Neutrophil (primary cell): ENCODE data around the gene AFF1.
A peak's percentile ranks its signal among the peaks of the same experiment; 100 is the strongest.
"Not testable (repeated sequence)": the region's sequence is repeated elsewhere in the genome, so short reads cannot be mapped to it uniquely, and the experiment has no call there.

Experiments used
- H3K27ac ChIP-seq: fragments of 200-600 bp; sonication (generic); 2 replicates; pipeline ENCODE4 v1.5.1; 2016; ENCODE audit warnings: mild to moderate bottlenecking, moderate library complexity
- H3K27me3 ChIP-seq: fragments of 200-600 bp; sonication (generic); 2 replicates; pipeline ENCODE4 v1.6.0; 2016; ENCODE audit warnings: mild to moderate bottlenecking
- H3K36me3 ChIP-seq: fragments of 200-600 bp; sonication (generic); 2 replicates; pipeline ENCODE4 v1.5.1; 2017
- H3K4me1 ChIP-seq, 2 experiments: fragments of 200-600 bp in 1 of 2; sonication (generic) in 1 of 2; 1 replicate in 1 of 2; 2 replicates in 1 of 2; pipeline versions ENCODE4 v1.5.1 to v1.6.1; 2013 to 2016; ENCODE audit warnings: low read depth in 1 of 2, low read length in 1 of 2, mild to moderate bottlenecking in 1 of 2, moderate library complexity in 1 of 2; ENCODE audit not compliant: control insufficient read depth in 1 of 2, insufficient read depth in 1 of 2
- H3K4me3 ChIP-seq, 2 experiments: fragments of 200-600 bp in 1 of 2; sonication (generic) in 1 of 2; 1 replicate in 1 of 2; 2 replicates in 1 of 2; pipeline ENCODE4 v1.5.1; 2013 to 2016; ENCODE audit warnings: low read depth in 1 of 2, low read length in 1 of 2, mild to moderate bottlenecking in 1 of 2, moderate library complexity in 1 of 2
- H3K9me3 ChIP-seq: fragments of 200-600 bp; sonication (generic); 2 replicates; pipeline ENCODE4 v1.5.1; 2016
- TF ChIP-seq, protein P1 (sequence below): fragments of 200-600 bp; sonication (generic); IDR thresholded peaks from 2 replicates; pipeline ENCODE4 v1.5.1; 2016; ENCODE audit warnings: antibody characterized with exemption

AFF1 gene

DNA sequence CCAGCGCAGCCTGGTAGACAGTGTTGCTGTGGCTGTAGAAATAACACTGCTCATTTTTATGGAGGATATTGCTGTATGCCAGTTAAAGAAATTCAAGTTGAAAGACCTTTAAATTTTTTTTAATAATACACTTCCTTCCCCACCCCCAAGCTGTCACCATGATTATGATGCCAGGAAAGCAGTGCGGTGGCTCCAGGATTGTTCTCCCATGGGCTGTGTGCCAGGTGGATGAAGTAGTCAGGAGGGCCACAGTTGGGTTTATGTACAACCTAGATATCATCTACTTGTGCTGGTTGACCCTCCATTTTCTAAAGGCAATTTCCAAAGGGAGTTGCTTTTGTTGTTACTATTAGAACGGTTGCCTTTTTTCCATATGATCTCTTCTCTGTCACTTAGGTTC is 136.6 kb downstream of the AFF1 start:
- peaks cover 4% of the 10 kb centered on the region for H3K36me3 ChIP-seq
- peaks cover 6 to 12% of the 10 kb centered on the region in 2 experiments for H3K4me1 ChIP-seq
- H3K27ac ChIP-seq = no peak overlapping the region
- H3K9me3 ChIP-seq = no peaks in the 10 kb centered on the region
- no peak overlapping the region for H3K4me3 ChIP-seq
- TF ChIP-seq, protein P1, sequence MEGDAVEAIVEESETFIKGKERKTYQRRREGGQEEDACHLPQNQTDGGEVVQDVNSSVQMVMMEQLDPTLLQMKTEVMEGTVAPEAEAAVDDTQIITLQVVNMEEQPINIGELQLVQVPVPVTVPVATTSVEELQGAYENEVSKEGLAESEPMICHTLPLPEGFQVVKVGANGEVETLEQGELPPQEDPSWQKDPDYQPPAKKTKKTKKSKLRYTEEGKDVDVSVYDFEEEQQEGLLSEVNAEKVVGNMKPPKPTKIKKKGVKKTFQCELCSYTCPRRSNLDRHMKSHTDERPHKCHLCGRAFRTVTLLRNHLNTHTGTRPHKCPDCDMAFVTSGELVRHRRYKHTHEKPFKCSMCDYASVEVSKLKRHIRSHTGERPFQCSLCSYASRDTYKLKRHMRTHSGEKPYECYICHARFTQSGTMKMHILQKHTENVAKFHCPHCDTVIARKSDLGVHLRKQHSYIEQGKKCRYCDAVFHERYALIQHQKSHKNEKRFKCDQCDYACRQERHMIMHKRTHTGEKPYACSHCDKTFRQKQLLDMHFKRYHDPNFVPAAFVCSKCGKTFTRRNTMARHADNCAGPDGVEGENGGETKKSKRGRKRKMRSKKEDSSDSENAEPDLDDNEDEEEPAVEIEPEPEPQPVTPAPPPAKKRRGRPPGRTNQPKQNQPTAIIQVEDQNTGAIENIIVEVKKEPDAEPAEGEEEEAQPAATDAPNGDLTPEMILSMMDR = no peak
- H3K27me3 ChIP-seq = no peaks in the 10 kb centered on the region

DNA sequence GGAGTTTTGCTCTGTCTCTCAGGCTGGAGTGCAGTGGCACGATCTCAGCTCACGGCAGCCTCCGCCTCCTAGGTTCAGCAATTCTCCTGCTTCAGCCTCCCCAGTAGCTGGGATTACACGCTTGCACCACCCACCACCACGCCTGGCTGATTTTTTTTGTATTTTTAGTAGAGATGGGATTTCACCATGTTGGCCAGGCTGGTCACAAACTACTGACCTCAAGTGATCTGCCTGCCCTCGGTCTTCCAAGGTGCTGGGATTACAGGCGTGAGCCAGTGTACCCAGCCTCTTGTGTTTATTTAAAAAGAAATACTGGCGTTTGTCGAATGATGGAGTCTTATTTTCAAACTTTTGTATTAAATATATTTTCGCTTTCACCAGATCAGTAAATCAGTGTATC is 137.7 kb downstream of the AFF1 start:
- H3K27ac ChIP-seq, H3K36me3 ChIP-seq, H3K9me3 ChIP-seq, H3K4me3 ChIP-seq, H3K27me3 ChIP-seq: not testable (repeated sequence)
- peaks cover 6 to 12% of the 10 kb centered on the region in 2 experiments for H3K4me1 ChIP-seq

DNA sequence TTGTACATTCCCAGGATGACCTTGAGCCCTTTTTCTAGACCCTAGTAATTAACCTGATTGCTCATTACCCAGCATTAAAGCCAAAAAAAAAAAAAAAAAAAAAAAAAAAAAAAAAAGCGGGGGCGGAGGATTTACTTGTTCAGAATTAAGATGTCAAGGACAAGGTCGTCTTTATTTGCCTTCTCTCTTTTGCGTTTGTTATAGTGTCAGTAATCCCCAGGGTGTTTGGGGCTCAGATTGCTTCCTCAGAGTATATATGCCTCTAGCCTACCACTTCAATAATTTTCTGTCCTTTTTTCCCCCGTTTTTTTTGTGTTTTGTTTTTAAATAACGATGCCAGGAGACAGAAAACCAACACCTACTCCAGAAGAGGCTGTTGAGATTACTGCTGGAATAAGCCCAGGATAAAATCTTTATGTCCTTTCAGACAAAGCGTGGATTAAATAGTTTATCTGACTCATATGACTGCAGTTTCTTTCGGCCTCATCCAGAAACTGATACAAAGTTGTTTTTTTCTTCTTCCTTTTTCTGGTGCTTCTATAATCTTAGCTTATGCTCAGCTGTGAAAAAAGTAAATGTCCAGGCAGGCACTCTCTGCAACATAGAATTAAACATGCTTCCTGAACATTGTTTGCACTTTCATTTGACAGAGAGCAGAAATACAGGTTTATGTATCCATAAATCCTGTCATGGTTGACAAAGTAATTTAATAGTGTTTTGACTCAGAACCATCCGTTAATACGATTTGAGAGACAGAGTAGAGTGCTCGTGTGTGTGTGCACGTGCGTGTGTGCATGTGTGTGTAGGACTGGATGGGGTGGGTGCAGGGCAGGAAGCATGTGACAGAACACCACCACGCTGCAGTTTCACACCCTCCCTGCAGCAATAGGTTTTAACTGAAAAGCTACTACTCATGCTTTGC is 138.6 kb downstream of the AFF1 start:
- TF ChIP-seq, protein P1 = no peak
- peaks cover 4% of the 10 kb centered on the region for H3K36me3 ChIP-seq
- H3K4me1 ChIP-seq = peaks cover 8 to 19% of the 10 kb centered on the region in 2 experiments
- no peaks in the 10 kb centered on the region for H3K27me3 ChIP-seq
- H3K27ac ChIP-seq = peak overlapping the region; percentile 57
- no peak overlapping the region for H3K4me3 ChIP-seq
- H3K9me3 ChIP-seq = no peaks in the 10 kb centered on the region

DNA sequence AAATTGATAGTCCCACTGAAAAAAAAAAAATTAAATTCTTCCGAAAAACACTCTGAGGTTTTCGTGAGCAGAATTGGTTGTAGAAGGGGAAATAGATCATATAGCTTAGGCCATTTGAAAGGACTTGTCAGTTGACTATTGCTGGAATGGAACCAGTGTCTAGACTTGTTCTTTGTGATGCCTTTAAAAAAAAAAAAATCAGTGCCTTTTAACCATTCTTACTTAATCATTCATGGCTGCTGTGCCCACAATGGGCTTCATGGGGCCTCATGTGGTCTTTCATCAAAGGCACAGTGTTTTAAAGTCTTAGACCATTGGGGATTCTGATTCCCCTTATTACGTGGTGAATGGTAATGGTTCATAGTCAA is 139.3 kb downstream of the AFF1 start:
- H3K27ac ChIP-seq = no peak overlapping the region
- TF ChIP-seq, protein P1 = no peak
- no peaks in the 10 kb centered on the region for H3K27me3 ChIP-seq
- H3K4me1 ChIP-seq = peaks cover 14 to 26% of the 10 kb centered on the region in 2 experiments
- no peaks in the 10 kb centered on the region for H3K9me3 ChIP-seq
- peaks cover 4% of the 10 kb centered on the region for H3K36me3 ChIP-seq
- no peak overlapping the region for H3K4me3 ChIP-seq

DNA sequence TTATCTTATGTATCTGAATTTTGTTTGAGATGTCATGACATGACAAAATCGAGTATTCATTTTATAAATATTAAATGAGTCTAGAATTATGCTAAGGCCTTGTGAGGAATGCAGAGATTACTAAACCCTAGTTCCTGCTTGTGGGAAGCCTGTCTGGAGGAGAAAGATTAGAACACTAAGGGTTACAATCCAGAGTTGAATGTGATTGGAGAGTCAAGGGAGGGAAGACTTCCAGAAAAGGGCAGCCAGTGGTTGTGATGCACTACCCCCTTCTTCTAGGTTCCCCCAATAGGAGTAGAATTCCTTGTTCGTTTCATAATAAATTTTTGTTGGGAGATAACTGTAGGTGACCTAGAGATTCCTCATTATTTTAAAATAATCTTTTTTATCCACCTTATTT is 141.1 kb downstream of the AFF1 start:
- Histone ChIP-seq H3K36me3 (peaks cover 7% of the 10 kb centered on the region), H3K4me3 (no peak overlapping the region), H3K9me3 (no peaks in the 10 kb centered on the region), H3K27me3 (no peaks in the 10 kb centered on the region), H3K27ac (no peak overlapping the region), H3K4me1 (peaks cover 18 to 30% of the 10 kb centered on the region in 2 experiments)
- TF ChIP-seq, protein P1 = no peak

DNA sequence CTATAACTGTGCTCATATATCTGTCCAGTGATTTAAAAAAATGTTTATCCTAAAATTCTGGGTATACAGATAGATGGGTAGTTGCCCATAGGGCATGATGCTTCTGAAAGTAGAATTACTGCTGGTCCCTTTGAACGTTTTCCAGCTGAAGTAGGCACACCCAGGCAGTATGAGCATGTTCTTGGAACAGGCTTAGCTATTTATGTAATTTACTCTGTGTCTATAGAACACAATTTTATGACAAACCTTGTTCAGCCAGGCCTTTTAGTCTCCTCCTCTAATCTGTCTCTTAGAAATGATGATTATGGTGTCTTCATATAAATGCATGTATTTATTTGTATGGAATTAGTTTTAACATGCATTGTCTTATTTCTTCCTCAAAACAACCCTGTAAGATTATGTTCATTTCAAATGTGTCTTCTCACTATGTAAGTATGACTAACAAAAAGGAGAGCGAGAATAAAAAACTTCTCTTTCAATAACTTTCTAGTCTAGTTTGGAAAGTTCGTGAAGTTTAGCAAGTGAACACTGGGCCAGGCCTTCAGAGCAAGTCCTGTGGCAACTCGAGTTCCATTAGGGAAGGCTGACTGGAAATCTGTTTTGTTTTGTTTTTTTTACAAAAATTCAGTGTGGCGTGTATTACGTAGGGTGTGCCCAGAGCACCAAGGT is 142.0 kb downstream of the AFF1 start:
- TF ChIP-seq, protein P1 = no peak
- Histone ChIP-seq H3K27me3 (no peaks in the 10 kb centered on the region), H3K9me3 (no peaks in the 10 kb centered on the region), H3K36me3 (peaks cover 4% of the 10 kb centered on the region), H3K27ac (no peak overlapping the region), H3K4me1 (peaks cover 18 to 30% of the 10 kb centered on the region in 2 experiments), H3K4me3 (no peak overlapping the region)
